NB4 (cell line): ENCODE measurements around the gene ZNF500.

Experiments
- MYC ChIP-seq: IDR thresholded peaks from 2 replicates; pipeline ENCODE4 v1.6.1; 2011; ENCODE audit warnings: low read depth, low read length
- POLR2A ChIP-seq: IDR thresholded peaks from 2 replicates; pipeline ENCODE4 v1.6.1; 2011; ENCODE audit warnings: mild to moderate bottlenecking; ENCODE audit not compliant: insufficient read length; ENCODE audit errors: extremely low read depth
- TF ChIP-seq, protein P1 (sequence below): IDR thresholded peaks from one replicate; pipeline ENCODE4 v1.5.1; 2012; ENCODE audit warnings: low read depth, low read length

DNA sequence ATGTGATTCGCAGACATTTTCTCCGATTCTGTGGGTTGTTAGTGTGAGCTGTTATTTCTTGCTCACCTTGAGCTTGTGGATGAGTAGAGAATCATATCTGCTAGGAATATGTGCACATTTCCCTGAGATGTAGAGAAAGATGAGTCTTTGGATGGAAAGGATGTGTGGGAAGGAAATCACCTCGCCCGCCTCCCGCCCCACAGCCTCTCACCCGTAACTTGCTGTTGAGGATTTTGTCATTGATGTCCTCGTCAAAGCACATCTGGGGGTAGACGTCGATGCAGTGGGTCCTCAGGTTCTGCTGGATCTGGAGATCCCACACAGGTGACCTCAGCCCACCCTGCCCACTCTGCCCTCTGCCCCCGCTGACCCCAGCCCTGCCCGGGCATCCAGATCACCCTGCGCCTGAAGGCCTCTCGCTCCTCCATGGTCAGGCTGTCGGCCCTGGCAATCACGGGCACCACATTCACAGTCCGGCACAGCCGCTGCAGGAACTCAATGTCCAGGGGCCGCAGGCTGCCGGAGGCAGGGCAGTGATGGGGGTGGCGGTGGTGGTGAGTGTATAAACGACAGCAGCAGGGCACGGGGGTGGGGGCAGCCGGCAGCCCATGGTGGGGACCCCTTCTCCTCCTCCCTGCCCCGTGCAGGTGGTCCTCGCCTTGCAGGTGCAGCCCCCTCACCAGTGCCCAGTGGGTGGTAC is 16.4 kb upstream of the ZNF500 start:
- TF ChIP-seq, protein P1, sequence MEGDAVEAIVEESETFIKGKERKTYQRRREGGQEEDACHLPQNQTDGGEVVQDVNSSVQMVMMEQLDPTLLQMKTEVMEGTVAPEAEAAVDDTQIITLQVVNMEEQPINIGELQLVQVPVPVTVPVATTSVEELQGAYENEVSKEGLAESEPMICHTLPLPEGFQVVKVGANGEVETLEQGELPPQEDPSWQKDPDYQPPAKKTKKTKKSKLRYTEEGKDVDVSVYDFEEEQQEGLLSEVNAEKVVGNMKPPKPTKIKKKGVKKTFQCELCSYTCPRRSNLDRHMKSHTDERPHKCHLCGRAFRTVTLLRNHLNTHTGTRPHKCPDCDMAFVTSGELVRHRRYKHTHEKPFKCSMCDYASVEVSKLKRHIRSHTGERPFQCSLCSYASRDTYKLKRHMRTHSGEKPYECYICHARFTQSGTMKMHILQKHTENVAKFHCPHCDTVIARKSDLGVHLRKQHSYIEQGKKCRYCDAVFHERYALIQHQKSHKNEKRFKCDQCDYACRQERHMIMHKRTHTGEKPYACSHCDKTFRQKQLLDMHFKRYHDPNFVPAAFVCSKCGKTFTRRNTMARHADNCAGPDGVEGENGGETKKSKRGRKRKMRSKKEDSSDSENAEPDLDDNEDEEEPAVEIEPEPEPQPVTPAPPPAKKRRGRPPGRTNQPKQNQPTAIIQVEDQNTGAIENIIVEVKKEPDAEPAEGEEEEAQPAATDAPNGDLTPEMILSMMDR: no peak
- no peak for TF ChIP-seq POLR2A
- no peak for TF ChIP-seq MYC
